Gastroesophageal sphincter (tissue), 3 donors: Measurements from ENCODE around the gene PTPN12.

Source experiments
- POLR2A ChIP-seq, 2 donors: fragments of 450-650 bp; IDR thresholded peaks; one replicate each; pipeline ENCODE4 v1.6.1; 2017; ENCODE audit warnings: antibody characterized with exemption in 2 of 2, mild to moderate bottlenecking in 2 of 2, moderate library complexity in 1 of 2
- POLR2AphosphoS5 ChIP-seq: sonication (generic); formaldehyde crosslinking; IDR thresholded peaks from one replicate; pipeline ENCODE4 v1.6.1; 2017; ENCODE audit warnings: antibody characterized with exemption
- TF ChIP-seq, protein P1 (sequence below), 4 experiments: fragments of 200-600 bp in 2 of 4; fragments of 450-650 bp in 2 of 4; sonication (generic) in 1 of 4; IDR thresholded peaks; one replicate each; pipeline ENCODE4 v1.5.1; 2017 to 2019; ENCODE audit warnings: antibody characterized with exemption in 4 of 4, mild to moderate bottlenecking in 2 of 4, moderate library complexity in 2 of 4

DNA sequence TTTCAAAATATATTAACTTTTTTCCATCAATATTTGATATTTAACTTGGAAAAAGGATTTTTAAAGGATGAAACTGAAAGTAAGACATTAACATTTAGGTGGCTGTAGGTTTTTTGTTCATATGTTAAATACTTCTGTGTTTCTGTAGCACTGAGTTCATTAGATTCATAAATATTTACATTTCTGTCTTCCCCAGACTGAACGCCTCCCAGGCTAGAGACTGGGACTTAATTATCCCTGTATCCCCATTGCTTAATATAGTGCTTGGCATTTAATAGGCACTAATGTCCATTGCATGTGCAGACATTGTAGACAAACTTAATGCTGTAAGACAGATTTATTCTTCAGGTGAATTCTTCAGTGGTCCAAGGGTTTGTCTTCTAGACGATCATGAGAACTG lies 7.4 kb downstream of the PTPN12 start:
- TF ChIP-seq, protein P1, sequence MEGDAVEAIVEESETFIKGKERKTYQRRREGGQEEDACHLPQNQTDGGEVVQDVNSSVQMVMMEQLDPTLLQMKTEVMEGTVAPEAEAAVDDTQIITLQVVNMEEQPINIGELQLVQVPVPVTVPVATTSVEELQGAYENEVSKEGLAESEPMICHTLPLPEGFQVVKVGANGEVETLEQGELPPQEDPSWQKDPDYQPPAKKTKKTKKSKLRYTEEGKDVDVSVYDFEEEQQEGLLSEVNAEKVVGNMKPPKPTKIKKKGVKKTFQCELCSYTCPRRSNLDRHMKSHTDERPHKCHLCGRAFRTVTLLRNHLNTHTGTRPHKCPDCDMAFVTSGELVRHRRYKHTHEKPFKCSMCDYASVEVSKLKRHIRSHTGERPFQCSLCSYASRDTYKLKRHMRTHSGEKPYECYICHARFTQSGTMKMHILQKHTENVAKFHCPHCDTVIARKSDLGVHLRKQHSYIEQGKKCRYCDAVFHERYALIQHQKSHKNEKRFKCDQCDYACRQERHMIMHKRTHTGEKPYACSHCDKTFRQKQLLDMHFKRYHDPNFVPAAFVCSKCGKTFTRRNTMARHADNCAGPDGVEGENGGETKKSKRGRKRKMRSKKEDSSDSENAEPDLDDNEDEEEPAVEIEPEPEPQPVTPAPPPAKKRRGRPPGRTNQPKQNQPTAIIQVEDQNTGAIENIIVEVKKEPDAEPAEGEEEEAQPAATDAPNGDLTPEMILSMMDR (IDR thresholded peaks at IDR 0.05), result no peak
- TF ChIP-seq POLR2AphosphoS5, result no peak
- no peak for TF ChIP-seq POLR2A (IDR thresholded peaks at IDR 0.05)
